PC-9 (cell line): Measurements from ENCODE around the gene LTB. TPM values are rescaled to one million over a fixed set of nuclear protein-coding genes. Genes with fewer than 3 reads are reported as not detected.
A peak's percentile ranks its signal among the peaks of the same experiment; 100 is the strongest.

ENCODE experiments used
- BruUV-seq: library from RNA; stranded (reverse); fragments of 400-500 nt; replicated peaks from 2 replicates; lab custom pipeline; 2021; lab: Mats Ljungman, UMichigan
- CTCF ChIA-PET: fragments of 300-600 bp; sonication (Branson Sonifier 250); formaldehyde crosslinking; loops from one replicate; lab custom pipeline; 2022; ENCODE audit warnings: antibody characterized with exemption; lab: Charles Lee
- POLR2A ChIA-PET: fragments of 300-600 bp; sonication (Branson Sonifier 250); formaldehyde crosslinking; loops from one replicate; lab custom pipeline; 2022; ENCODE audit warnings: antibody characterized with exemption; ENCODE audit not compliant: unreplicated experiment; lab: Charles Lee
- DNase-seq, 2 experiments: peaks; one replicate each; pipeline versions ENCODE4 v3.0.0 to v3.0.0-alpha.2; 2015 to 2022; ENCODE audit warnings: mixed read lengths in 1 of 2
- H2AFZ ChIP-seq: fragments of 200-600 bp; sonication (generic); 2 replicates; pipeline ENCODE4 v1.8.1; 2017; ENCODE audit warnings: antibody characterized with exemption
- H3F3A ChIP-seq: fragments of 200-600 bp; sonication (generic); 2 replicates; pipeline ENCODE4 v1.8.1; 2017; ENCODE audit warnings: antibody characterized with exemption, mild to moderate bottlenecking, low read depth; ENCODE audit not compliant: insufficient read depth
- H3K27ac ChIP-seq: fragments of 200-600 bp; sonication (generic); 2 replicates; pipeline ENCODE4 v1.6.1; 2016; ENCODE audit warnings: mixed run types
- H3K27me3 ChIP-seq: fragments of 200-600 bp; sonication (generic); 2 replicates; pipeline ENCODE4 v1.6.1; 2016; ENCODE audit warnings: low read depth, mixed run types; ENCODE audit not compliant: insufficient read depth
- H3K36me3 ChIP-seq: fragments of 200-600 bp; sonication (generic); 2 replicates; pipeline ENCODE4 v1.6.1; 2016; ENCODE audit warnings: low read depth, mixed run types
- H3K4me1 ChIP-seq: fragments of 200-600 bp; sonication (generic); replicated peaks from 2 replicates; pipeline ENCODE4 v1.6.1; 2016; ENCODE audit warnings: mixed run types; ENCODE audit not compliant: insufficient read depth
- H3K4me2 ChIP-seq: fragments of 200-600 bp; sonication (generic); 2 replicates; pipeline ENCODE4 v1.6.1; 2017; ENCODE audit warnings: mixed run types
- H3K4me3 ChIP-seq: fragments of 200-600 bp; sonication (generic); 2 replicates; pipeline ENCODE4 v1.6.1; 2016; ENCODE audit warnings: mixed run types
- H3K79me2 ChIP-seq: fragments of 200-600 bp; sonication (generic); 2 replicates; pipeline ENCODE4 v1.6.1; 2017; ENCODE audit warnings: low read depth, mixed run types
- H3K9me2 ChIP-seq: fragments of 200-600 bp; sonication (generic); 2 replicates; pipeline ENCODE4 v1.8.1; 2017; ENCODE audit warnings: mild to moderate bottlenecking; ENCODE audit not compliant: insufficient read depth
- H3K9me3 ChIP-seq: fragments of 200-600 bp; sonication (generic); 2 replicates; pipeline ENCODE4 v1.8.1; 2016; ENCODE audit warnings: low read depth; ENCODE audit not compliant: insufficient read depth
- H4K20me1 ChIP-seq: fragments of 200-600 bp; sonication (generic); 2 replicates; pipeline ENCODE4 v1.8.1; 2017; ENCODE audit not compliant: insufficient read depth
- CTCF ChIP-seq: fragments of 200-600 bp; sonication (generic); conservative IDR thresholded peaks from 2 replicates; pipeline ENCODE4 v1.6.1; 2017; ENCODE audit warnings: mixed run types, antibody characterized with exemption, mild to moderate bottlenecking, moderate library complexity
- EZH2 ChIP-seq: fragments of 200-600 bp; sonication (generic); IDR thresholded peaks from 2 replicates; pipeline ENCODE4 v1.8.0; 2017; ENCODE audit warnings: antibody characterized with exemption, low read depth
- intact Hi-C: fragments of 100-400 bp; cut with micrococcal nuclease; formaldehyde crosslinking; loops from one replicate; pipeline ENCODE4 v1.10.0; 2022; ENCODE audit not compliant: unreplicated experiment
- total RNA-seq: library from RNA; stranded (reverse); gene quantifications from 2 replicates; pipeline ENCODE4 v1.2.3, GENCODE V29; 2021

Gene LTB
- total RNA-seq, 1 experiment from 2014 or later, result not detected

DNA sequence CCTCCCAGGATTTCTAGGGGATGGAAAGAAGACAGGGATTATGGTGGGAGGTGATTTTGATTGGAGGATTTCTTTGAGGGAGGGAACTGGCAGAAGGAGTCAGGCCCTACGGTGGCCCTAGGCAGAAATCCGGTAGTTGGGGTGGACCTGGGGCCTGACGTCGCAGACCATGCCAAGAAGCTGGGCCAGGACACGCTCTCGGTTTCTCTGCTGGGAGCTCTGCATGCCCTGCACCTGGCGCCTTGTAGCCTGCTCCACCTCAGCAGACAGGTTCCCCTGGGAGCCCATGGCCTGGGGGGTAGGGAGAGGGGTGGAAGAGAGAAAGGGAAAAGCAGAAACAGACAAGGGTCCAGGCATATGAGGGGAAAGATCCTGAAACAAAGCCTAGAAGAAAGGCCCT is 36.9 kb downstream of the LTB start:
- Histone ChIP-seq H3K79me2 (peaks cover 44% of the 10 kb centered on the region), H3K4me3 (no peak overlapping the region), H2AFZ (no peak overlapping the region), H3K4me1 (peaks cover 22% of the 10 kb centered on the region), H3F3A (peaks cover 26% of the 10 kb centered on the region; the same call in 1 of the 2 replicates), H3K9me3 (no peaks in the 10 kb centered on the region), H3K9me2 (no peaks in the 10 kb centered on the region), H3K36me3 (peaks cover 19% of the 10 kb centered on the region), H3K27me3 (no peaks in the 10 kb centered on the region), H3K27ac (no peak overlapping the region), H4K20me1 (peaks cover 9% of the 10 kb centered on the region), H3K4me2 (no peak overlapping the region)
- no peak for DNase-seq
- BruUV-seq, result no TSS peak
- intact Hi-C loops, result loop anchor here (10.0 kb wide), 3 partner anchors 190 to 650 kb away; partner anchors contain the start of genes CLIC1, GPSM3, HSPA1B and PBX2
- TF ChIP-seq CTCF (no peak), EZH2 (no peak)
- ChIA-PET POLR2A (no interaction called here), CTCF (no interaction called here)

DNA sequence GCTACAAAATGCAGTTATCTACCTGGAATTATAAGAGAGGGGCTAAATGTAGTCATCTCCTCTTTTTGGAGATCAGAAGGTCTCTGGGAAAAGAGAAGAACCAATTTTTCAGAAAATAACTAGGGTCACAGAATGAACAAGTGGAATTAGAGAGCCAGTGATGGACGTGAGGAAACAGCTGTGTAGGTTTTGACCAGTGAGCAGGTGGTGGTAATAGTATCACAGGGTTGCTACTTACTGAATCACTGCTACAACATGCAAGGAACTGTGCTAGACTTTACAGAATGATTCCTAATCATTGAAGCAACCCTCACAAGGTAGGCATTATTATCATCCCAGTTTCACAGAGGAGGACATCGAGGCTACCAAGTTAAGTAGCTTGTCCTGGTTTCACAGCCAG is 37.5 kb downstream of the LTB start:
- Histone ChIP-seq H3K27ac (no peak overlapping the region), H3K4me1 (peaks cover 28% of the 10 kb centered on the region), H4K20me1 (peaks cover 15% of the 10 kb centered on the region), H3F3A (peaks cover 33% of the 10 kb centered on the region; the same call in 1 of the 2 replicates), H2AFZ (no peak overlapping the region), H3K4me3 (no peak overlapping the region), H3K9me2 (no peaks in the 10 kb centered on the region), H3K27me3 (no peaks in the 10 kb centered on the region), H3K9me3 (no peaks in the 10 kb centered on the region), H3K36me3 (peaks cover 23% of the 10 kb centered on the region), H3K4me2 (no peak overlapping the region), H3K79me2 (peaks cover 50% of the 10 kb centered on the region)
- DNase-seq, result no peak
- BruUV-seq, result no TSS peak
- POLR2A ChIA-PET, result no interaction called here
- CTCF ChIA-PET, result no interaction called here
- TF ChIP-seq CTCF, result no peak
- TF ChIP-seq EZH2, result no peak
- intact Hi-C loops, result loop anchor here (10.0 kb wide), 3 partner anchors 190 to 650 kb away; partner anchors contain the start of genes CLIC1, GPSM3, HSPA1B and PBX2

- Histone ChIP-seq H3K36me3 (peaks cover 25% of the 10 kb centered on the region), H3K79me2 (peaks cover 56% of the 10 kb centered on the region), H4K20me1 (peaks cover 26% of the 10 kb centered on the region), H3K4me2 (no peak overlapping the region), H3F3A (peaks cover 38% of the 10 kb centered on the region; the same call in 1 of the 2 replicates), H3K9me2 (no peaks in the 10 kb centered on the region), H2AFZ (no peak overlapping the region), H3K27me3 (no peaks in the 10 kb centered on the region), H3K27ac (no peak overlapping the region), H3K4me1 (peaks cover 38% of the 10 kb centered on the region), H3K9me3 (no peaks in the 10 kb centered on the region), H3K4me3 (peak overlapping the region; percentile 75; the same call in 1 of the 2 replicates)
- CTCF ChIA-PET, result no interaction called here
- no peak for TF ChIP-seq EZH2
- intact Hi-C loops, result loop anchor here (2.0 to 10.0 kb wide), 4 partner anchors 143 to 651 kb away; partner anchors contain the start of genes CLIC1, GPSM3, HSPA1B and PBX2
- no TSS peak for BruUV-seq
- no peak for DNase-seq
- POLR2A ChIA-PET, result interaction anchor here (0.6 kb wide), 1 partner anchor 95 kb away, joined by 3 read pairs; no protein-coding TSS in a partner anchor
Observed at GRCh38 chr6:31543639-31544038, 38.6 kb downstream of the LTB start.
